Stimulated activated CD4-positive, alpha-beta T cell treated with anti-CD3 and anti-CD28 coated beads, Interleukin-2, amount 100 ng/mL, for 24 hours (primary cell): Measurements from ENCODE around the gene EEF1AKMT2.
"Not testable (repeated sequence)": the region's sequence is repeated elsewhere in the genome, so short reads cannot be mapped to it uniquely, and the experiment has no call there.

Source experiments
- DNase-seq, 2 donors: peaks; one replicate each; pipeline ENCODE4 v3.0.0-alpha.2; 2020

EEF1AKMT2 gene

GRCh38 chr10:124754227-124754626 is 37.5 kb downstream of the EEF1AKMT2 start:
- DNase-seq = no peak

GRCh38 chr10:124748953-124749645 is 42.6 kb downstream of the EEF1AKMT2 start:
- no peak for DNase-seq

GRCh38 chr10:124748166-124748565 is 43.5 kb downstream of the EEF1AKMT2 start:
- no peak for DNase-seq

- no peak for DNase-seq
Measured at GRCh38 chr10:124747745-124748144, 43.9 kb downstream of the EEF1AKMT2 start.

- DNase-seq = no peak
Measured at GRCh38 chr10:124746992-124747391, 44.7 kb downstream of the EEF1AKMT2 start.

GRCh38 chr10:124746447-124746846 is 45.2 kb downstream of the EEF1AKMT2 start:
- DNase-seq = not testable (repeated sequence)

GRCh38 chr10:124745673-124746072 is 46.0 kb downstream of the EEF1AKMT2 start:
- no peak for DNase-seq

- no peak for DNase-seq
Measured at GRCh38 chr10:124745252-124745651, 46.4 kb downstream of the EEF1AKMT2 start.

- peak; percentile 80 to 83 for DNase-seq
Measured at GRCh38 chr10:124744102-124745050, 47.3 kb downstream of the EEF1AKMT2 start, which contains the start of gene FAM53B. Gene FAM53B, minus strand, starts transcription at chr10:124744378. Its CDS starts 37,665 bp downstream, at chr10:124706713.

- peak in 1 of 2 donors; percentile 47 for DNase-seq
Measured at GRCh38 chr10:124743191-124744101, 48.2 kb downstream of the EEF1AKMT2 start.

- DNase-seq = no peak
Measured at GRCh38 chr10:124742413-124743190, 49.1 kb downstream of the EEF1AKMT2 start.

GRCh38 chr10:124741922-124742412 is 49.7 kb downstream of the EEF1AKMT2 start:
- DNase-seq = no peak

- DNase-seq = peak; percentile 81 to 83
Measured at GRCh38 chr10:124741281-124741921, 50.3 kb downstream of the EEF1AKMT2 start.

GRCh38 chr10:124740369-124741280 is 51.1 kb downstream of the EEF1AKMT2 start:
- DNase-seq = no peak

GRCh38 chr10:124739986-124740368 is 51.7 kb downstream of the EEF1AKMT2 start:
- no peak for DNase-seq

GRCh38 chr10:124739119-124739921 is 52.4 kb downstream of the EEF1AKMT2 start:
- DNase-seq = no peak

GRCh38 chr10:124738441-124738840 is 53.2 kb downstream of the EEF1AKMT2 start:
- no peak for DNase-seq

GRCh38 chr10:124737708-124738107 is 54.0 kb downstream of the EEF1AKMT2 start:
- DNase-seq = no peak

- DNase-seq = no peak
Measured at GRCh38 chr10:124737221-124737620, 54.5 kb downstream of the EEF1AKMT2 start.
